Stimulated activated CD8-positive, alpha-beta memory T cell treated with anti-CD3 and anti-CD28 coated beads, Interleukin-15, amount 100 ng/mL, for 24 hours (primary cell): Measurements from ENCODE around the gene ACTA2.

ENCODE experiments used
- DNase-seq: peaks from one replicate; pipeline ENCODE4 v3.0.0-alpha.2; 2020; ENCODE audit warnings: low read depth

The ACTA2 gene

GRCh38 chr10:88980800-88981199 is 28.2 kb upstream of the ACTA2 start:
- DNase-seq, result no peak

- DNase-seq, result no peak
These were observed 27.7 kb upstream of the ACTA2 start for GRCh38 chr10:88980247-88980646.

GRCh38 chr10:88979603-88980002 is 27.0 kb upstream of the ACTA2 start:
- DNase-seq, result no peak

- no peak for DNase-seq
These were observed 26.6 kb upstream of the ACTA2 start for GRCh38 chr10:88979153-88979562.

GRCh38 chr10:88978463-88978862 is 25.9 kb upstream of the ACTA2 start:
- no peak for DNase-seq

- no peak for DNase-seq
These were observed 22.8 kb upstream of the ACTA2 start for GRCh38 chr10:88975377-88975720.

GRCh38 chr10:88974446-88975376 is 22.1 kb upstream of the ACTA2 start:
- DNase-seq, result no peak

- no peak for DNase-seq
These were observed 21.4 kb upstream of the ACTA2 start for GRCh38 chr10:88974012-88974411.

- no peak for DNase-seq
These were observed 18.9 kb upstream of the ACTA2 start for GRCh38 chr10:88971221-88972061.

GRCh38 chr10:88968391-88968790 is 15.8 kb upstream of the ACTA2 start:
- no peak for DNase-seq

- DNase-seq, result no peak
These were observed 14.2 kb upstream of the ACTA2 start for GRCh38 chr10:88966797-88967196.

GRCh38 chr10:88964869-88965415 is 12.4 kb upstream of the ACTA2 start:
- no peak for DNase-seq

GRCh38 chr10:88964360-88964759 is 11.8 kb upstream of the ACTA2 start:
- no peak for DNase-seq

- DNase-seq, result no peak
These were observed 10.7 kb upstream of the ACTA2 start for GRCh38 chr10:88963318-88963717.

- no peak for DNase-seq
These were observed 9.8 kb upstream of the ACTA2 start for GRCh38 chr10:88962336-88962735.

- DNase-seq, result no peak
These were observed 8.7 kb upstream of the ACTA2 start for GRCh38 chr10:88961266-88961665.

GRCh38 chr10:88960802-88961201 is 8.2 kb upstream of the ACTA2 start:
- no peak for DNase-seq

GRCh38 chr10:88958721-88959120 is 6.1 kb upstream of the ACTA2 start:
- no peak for DNase-seq

- DNase-seq, result no peak
These were observed 4.8 kb upstream of the ACTA2 start for GRCh38 chr10:88957381-88957780.

- DNase-seq, result no peak
These were observed 2.0 kb upstream of the ACTA2 start for GRCh38 chr10:88954458-88955083.

GRCh38 chr10:88953662-88954061 is 1.1 kb upstream of the ACTA2 start:
- no peak for DNase-seq
